ENCODE data around the gene PRKAR2B.
"Not testable (repeated sequence)": the region's sequence is repeated elsewhere in the genome, so short reads cannot be mapped to it uniquely, and the experiment has no call there.

Gene PRKAR2B

GRCh38 chr7:107029061-107029763, 15.3 kb upstream of the PRKAR2B start:
- no peak for DNase-seq

- DNase-seq = no peak
Observed at GRCh38 chr7:107029764-107030286, 14.7 kb upstream of the PRKAR2B start.

GRCh38 chr7:107032050-107032449, 12.5 kb upstream of the PRKAR2B start:
- no peak for DNase-seq

GRCh38 chr7:107032720-107033438, 11.6 kb upstream of the PRKAR2B start:
- DNase-seq = no peak

GRCh38 chr7:107034553-107034952, 10.0 kb upstream of the PRKAR2B start:
- no peak for DNase-seq

GRCh38 chr7:107035446-107035845, 9.1 kb upstream of the PRKAR2B start:
- DNase-seq = no peak

- no peak for DNase-seq
Observed at GRCh38 chr7:107036535-107036934, 8.0 kb upstream of the PRKAR2B start.

- no peak for DNase-seq
Observed at GRCh38 chr7:107037717-107038603, 6.5 kb upstream of the PRKAR2B start.

- no peak for DNase-seq
Observed at GRCh38 chr7:107039199-107039900, 5.2 kb upstream of the PRKAR2B start.

GRCh38 chr7:107041097-107041496, 3.4 kb upstream of the PRKAR2B start:
- DNase-seq = no peak

- DNase-seq = not testable (repeated sequence)
Observed at GRCh38 chr7:107041764-107042163, 2.7 kb upstream of the PRKAR2B start.

- not testable (repeated sequence) for DNase-seq
Observed at GRCh38 chr7:107042326-107042910, 2.1 kb upstream of the PRKAR2B start.

GRCh38 chr7:107043491-107043890, 1.0 kb upstream of the PRKAR2B start:
- DNase-seq = no peak

- no peak for DNase-seq
Observed at GRCh38 chr7:107043921-107044346, 571 bp upstream of the PRKAR2B start.

- DNase-seq = no peak
Observed at GRCh38 chr7:107045195-107045960, 873 bp downstream of the PRKAR2B start.

GRCh38 chr7:107045980-107046379, 1.5 kb downstream of the PRKAR2B start:
- DNase-seq = no peak

GRCh38 chr7:107046491-107047259, 2.2 kb downstream of the PRKAR2B start:
- DNase-seq = no peak

- no peak for DNase-seq
Observed at GRCh38 chr7:107047902-107048782, 3.6 kb downstream of the PRKAR2B start.

- DNase-seq = no peak
Observed at GRCh38 chr7:107048783-107049418, 4.4 kb downstream of the PRKAR2B start.
